ENCODE measurements around the gene FLNB.
"Not testable (repeated sequence)": the region's sequence is repeated elsewhere in the genome, so short reads cannot be mapped to it uniquely, and the experiment has no call there.

DNA sequence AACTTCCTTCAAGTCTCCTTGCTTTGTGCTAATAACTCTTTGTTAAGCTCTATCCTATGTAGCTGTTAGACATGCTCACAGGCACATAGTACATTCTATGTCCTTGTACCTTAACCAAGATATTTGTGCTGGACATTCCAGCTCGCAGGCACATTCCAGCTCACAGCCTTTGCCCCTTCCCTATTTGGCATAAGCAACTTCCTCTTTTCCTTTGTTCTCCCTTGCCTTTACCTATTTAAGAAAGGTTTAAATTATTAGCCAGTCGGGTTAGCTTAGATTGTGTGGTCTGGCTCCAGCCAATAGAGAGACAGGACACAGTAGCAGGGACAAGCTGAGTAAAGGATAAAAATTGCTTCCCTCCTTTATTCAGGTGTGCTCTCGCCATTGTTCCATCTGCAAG lies 193.2 kb downstream of the FLNB start:
- TF ChIP-seq CTCF (IDR thresholded peaks at IDR 0.05); EP300 (IDR thresholded peaks at IDR 0.05; ENCODE audit: low read depth); POLR2AphosphoS5 (IDR thresholded peaks at IDR 0.05); POLR2A (IDR thresholded peaks at IDR 0.05): not testable (repeated sequence)
